Endothelial cell of umbilical vein (primary cell): Measurements from ENCODE around the gene RPL7L1. TPM values are rescaled to one million over a fixed set of nuclear protein-coding genes. Genes with fewer than 3 reads are reported as not detected.

ENCODE experiments used
- BruUV-seq: library from RNA; stranded (reverse); fragments of 400-500 nt; replicated peaks from 2 replicates; lab custom pipeline; 2021; lab: Mats Ljungman, UMichigan
- CTCF ChIA-PET: fragments of 300-600, 350-600 bp; sonication (Branson Sonifier 250); formaldehyde crosslinking; loops from one replicate; lab custom pipeline; 2021; ENCODE audit warnings: antibody characterized with exemption, inconsistent platforms; lab: Charles Lee
- POLR2A ChIA-PET: fragments of 300-600, 350-600 bp; sonication (Branson Sonifier 250); formaldehyde crosslinking; loops from one replicate; lab custom pipeline; 2021; ENCODE audit warnings: antibody characterized with exemption, inconsistent platforms; lab: Charles Lee
- DNase-seq: peaks from one replicate; pipeline ENCODE4 v3.0.0-alpha.2; 2011; ENCODE audit warnings: low read depth, low spot score
- FAIRE-seq: peaks from 2 replicates; lab custom pipeline; 2011; peaks lifted over from hg19 to GRCh38; lab: Jason Lieb, UNC
- H2AFZ ChIP-seq: 2 replicates; pipeline ENCODE4 v1.6.0; 2012; ENCODE audit warnings: low read depth, low read length, control low read depth, inconsistent platforms
- H3K27ac ChIP-seq: 2 replicates; pipeline ENCODE4 v1.5.1; 2011; ENCODE audit warnings: low read depth, mild to moderate bottlenecking, control low read depth, low read length, moderate library complexity; ENCODE audit not compliant: insufficient read depth
- H3K27me3 ChIP-seq, 2 experiments: 2 replicates each; pipeline versions ENCODE4 v1.6.0 to v1.6.1; 2011; ENCODE audit warnings: low read length in 2 of 2, mixed read lengths in 1 of 2; ENCODE audit not compliant: control insufficient read depth in 2 of 2, insufficient read depth in 2 of 2
- H3K36me3 ChIP-seq, 2 experiments: 2 replicates in 1 of 2; 3 replicates in 1 of 2; pipeline ENCODE4 v1.5.1; 2011; ENCODE audit warnings: low read length in 2 of 2, mild to moderate bottlenecking in 1 of 2, moderate library complexity in 1 of 2; ENCODE audit not compliant: control insufficient read depth in 2 of 2, insufficient read depth in 2 of 2; ENCODE audit errors: extremely low read depth in 1 of 2
- H3K4me1 ChIP-seq: 3 replicates; pipeline ENCODE4 v1.5.1; 2011; ENCODE audit warnings: mild to moderate bottlenecking, low read length; ENCODE audit not compliant: control insufficient read depth, insufficient read depth; ENCODE audit errors: extremely low read depth
- H3K4me2 ChIP-seq: 2 replicates; pipeline ENCODE4 v1.6.1; 2011; ENCODE audit warnings: low read length, control low read depth, mixed read lengths; ENCODE audit not compliant: insufficient read depth
- H3K4me3 ChIP-seq, 3 experiments: fragments of 200-600 bp in 1 of 3; sonication (generic), shearing (Covaris generic) in 1 of 3; replicated peaks in 1 of 3; 2 replicates each; pipeline ENCODE4 v1.5.1; 2011 to 2016; ENCODE audit warnings: control low read depth in 3 of 3, low read length in 3 of 3, mild to moderate bottlenecking in 2 of 3, inconsistent platforms in 1 of 3, low read depth in 1 of 3, moderate library complexity in 1 of 3; ENCODE audit not compliant: insufficient read depth in 1 of 3
- H3K79me2 ChIP-seq: 2 replicates; pipeline ENCODE4 v1.6.0; 2012; ENCODE audit warnings: low read length, inconsistent platforms; ENCODE audit not compliant: control insufficient read depth, insufficient read depth
- H3K9ac ChIP-seq: replicated peaks from 2 replicates; pipeline ENCODE3; 2011; ENCODE audit warnings: low read length, control low read depth; ENCODE audit not compliant: insufficient read depth; ENCODE audit errors: extremely low read depth
- H3K9me1 ChIP-seq: replicated peaks from 3 replicates; pipeline ENCODE4 v1.6.0; 2011; ENCODE audit warnings: mild to moderate bottlenecking, low read length; ENCODE audit not compliant: control insufficient read depth, insufficient read depth; ENCODE audit errors: extremely low read depth
- H3K9me3 ChIP-seq: replicated peaks from 2 replicates; pipeline ENCODE4 v1.5.1; 2012; ENCODE audit warnings: low read length, inconsistent platforms; ENCODE audit not compliant: control insufficient read depth, insufficient read depth
- H4K20me1 ChIP-seq: replicated peaks from 2 replicates; pipeline ENCODE3; 2011; ENCODE audit warnings: mild to moderate bottlenecking, low read length; ENCODE audit not compliant: control insufficient read depth, insufficient read depth; ENCODE audit errors: extremely low read depth
- EZH2 ChIP-seq: IDR thresholded peaks from 2 replicates; pipeline ENCODE4 v1.6.1; 2012; ENCODE audit warnings: borderline replicate concordance, low read depth, mild to moderate bottlenecking, moderate library complexity, low read length, inconsistent platforms; ENCODE audit not compliant: severe bottlenecking
- FOS ChIP-seq: IDR thresholded peaks from 2 replicates; pipeline ENCODE4 v1.6.1; 2011; ENCODE audit warnings: mild to moderate bottlenecking, low read length, moderate library complexity, borderline replicate concordance; ENCODE audit not compliant: insufficient read depth
- GATA2 ChIP-seq: IDR thresholded peaks from 2 replicates; pipeline ENCODE4 v1.7.0; 2011; ENCODE audit warnings: low read depth, mild to moderate bottlenecking, moderate library complexity, mixed read lengths, low read length; ENCODE audit not compliant: insufficient read length, insufficient read depth
- JUN ChIP-seq: IDR thresholded peaks from 2 replicates; pipeline ENCODE4 v1.6.1; 2011; ENCODE audit warnings: borderline replicate concordance, low read depth; ENCODE audit not compliant: insufficient read length, insufficient read depth
- MYC ChIP-seq: IDR thresholded peaks from one replicate; pipeline ENCODE4 v1.6.1; 2011; ENCODE audit warnings: mild to moderate bottlenecking, low read depth, low read length
- POLR2A ChIP-seq: IDR thresholded peaks from 2 replicates; pipeline ENCODE4 v1.6.1; 2012; ENCODE audit warnings: low read depth, mild to moderate bottlenecking, control low read depth, low read length
- POLR2AphosphoS5 ChIP-seq: IDR thresholded peaks from 2 replicates; pipeline ENCODE4 v1.6.1; 2012; ENCODE audit warnings: low read depth, mild to moderate bottlenecking, control low read depth, low read length, moderate library complexity; ENCODE audit not compliant: insufficient read depth
- dilution Hi-C: fragments of 300-500 bp; cut with MboI; formaldehyde crosslinking; loops from one replicate; pipeline ENCODE4 v1.15.0; 2019; ENCODE audit warnings: low sequenced_read_pairs; ENCODE audit not compliant: extremely low pct_ligation_motif_present
- intact Hi-C: fragments of 100-400 bp; cut with micrococcal nuclease; formaldehyde crosslinking; loops from one replicate; pipeline ENCODE4 v1.10.0; 2022
- polyA plus RNA-seq, 4 experiments: library from polyadenylated mRNA; depleted of rRNA in 3 of 4; stranded (reverse) in 3 of 4; unstranded in 1 of 4; fragments of >200 nt; gene quantifications; 2 replicates each; pipeline versions ENCODE4 v1.2.1 to v1.2.3, GENCODE V29; 2011 to 2012; ENCODE audit warnings: missing spikeins in 1 of 4
- total RNA-seq: library from RNA; stranded (reverse); gene quantifications from 2 replicates; pipeline ENCODE4 v1.2.3, GENCODE V29; 2021
- TF ChIP-seq, protein P1 (sequence below): IDR thresholded peaks from 2 replicates; pipeline ENCODE4 v1.6.1; 2011; ENCODE audit not compliant: insufficient read depth, insufficient read length
- TF ChIP-seq, protein P2 (sequence below), 2 donors: IDR thresholded peaks; 1 replicate in 1 of 2; 2 replicates in 1 of 2; pipeline ENCODE4 v1.5.1; 2011; ENCODE audit warnings: low read length in 2 of 2, mild to moderate bottlenecking in 2 of 2, moderate library complexity in 2 of 2, control low read depth in 1 of 2, inconsistent platforms in 1 of 2, low read depth in 1 of 2; ENCODE audit not compliant: insufficient read depth in 1 of 2; ENCODE audit errors: extremely low read depth in 1 of 2

Gene RPL7L1
- total and polyA plus RNA-seq, 2 donors (not counting 3 experiments of a cell fraction or from before 2014, with no cell fraction given) = 36.9 to 103 TPM

DNA sequence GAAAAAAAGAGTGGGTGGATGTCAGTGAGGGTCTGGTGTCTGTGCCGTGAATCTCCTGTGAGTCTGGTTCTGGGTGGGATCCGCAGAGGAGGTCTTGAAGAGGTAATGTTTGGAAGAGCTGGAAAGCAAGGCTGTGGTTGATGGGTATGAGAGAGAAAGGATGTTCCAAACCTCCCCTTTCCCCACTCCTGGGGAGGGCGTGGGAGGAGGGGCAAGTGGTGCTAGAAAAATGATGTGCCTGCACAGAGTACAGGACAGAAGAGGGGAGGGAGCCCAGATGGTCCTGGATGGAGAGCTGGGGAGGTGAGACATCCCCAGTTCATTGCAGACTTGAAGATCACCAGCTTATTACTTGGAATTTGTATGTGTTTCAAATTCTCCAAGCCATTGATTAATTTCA lies 53.0 kb downstream of the RPL7L1 start:
- DNase-seq (no peak), FAIRE-seq (no peak)
- Histone ChIP-seq H3K27me3 (no peaks in the 10 kb centered on the region), H3K36me3 (peaks cover 2 to 17% of the 10 kb centered on the region in 2 experiments), H3K79me2 (peaks cover 35% of the 10 kb centered on the region), H3K4me3 (no peak overlapping the region), H3K9me1 (no peaks in the 10 kb centered on the region), H3K4me2 (no peak overlapping the region), H3K9me3 (no peaks in the 10 kb centered on the region), H4K20me1 (no peaks in the 10 kb centered on the region), H3K27ac (no peak overlapping the region), H2AFZ (no peak overlapping the region), H3K9ac (no peak overlapping the region), H3K4me1 (peaks cover 26% of the 10 kb centered on the region)
- no TSS peak for BruUV-seq
- TF ChIP-seq, protein P1, sequence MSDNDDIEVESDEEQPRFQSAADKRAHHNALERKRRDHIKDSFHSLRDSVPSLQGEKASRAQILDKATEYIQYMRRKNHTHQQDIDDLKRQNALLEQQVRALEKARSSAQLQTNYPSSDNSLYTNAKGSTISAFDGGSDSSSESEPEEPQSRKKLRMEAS = no peak
- TF ChIP-seq, protein P2, sequence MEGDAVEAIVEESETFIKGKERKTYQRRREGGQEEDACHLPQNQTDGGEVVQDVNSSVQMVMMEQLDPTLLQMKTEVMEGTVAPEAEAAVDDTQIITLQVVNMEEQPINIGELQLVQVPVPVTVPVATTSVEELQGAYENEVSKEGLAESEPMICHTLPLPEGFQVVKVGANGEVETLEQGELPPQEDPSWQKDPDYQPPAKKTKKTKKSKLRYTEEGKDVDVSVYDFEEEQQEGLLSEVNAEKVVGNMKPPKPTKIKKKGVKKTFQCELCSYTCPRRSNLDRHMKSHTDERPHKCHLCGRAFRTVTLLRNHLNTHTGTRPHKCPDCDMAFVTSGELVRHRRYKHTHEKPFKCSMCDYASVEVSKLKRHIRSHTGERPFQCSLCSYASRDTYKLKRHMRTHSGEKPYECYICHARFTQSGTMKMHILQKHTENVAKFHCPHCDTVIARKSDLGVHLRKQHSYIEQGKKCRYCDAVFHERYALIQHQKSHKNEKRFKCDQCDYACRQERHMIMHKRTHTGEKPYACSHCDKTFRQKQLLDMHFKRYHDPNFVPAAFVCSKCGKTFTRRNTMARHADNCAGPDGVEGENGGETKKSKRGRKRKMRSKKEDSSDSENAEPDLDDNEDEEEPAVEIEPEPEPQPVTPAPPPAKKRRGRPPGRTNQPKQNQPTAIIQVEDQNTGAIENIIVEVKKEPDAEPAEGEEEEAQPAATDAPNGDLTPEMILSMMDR (IDR thresholded peaks at IDR 0.05; ENCODE audit: extremely low read depth in 1 of 2, insufficient read depth in 1 of 2, low read depth in 1 of 2, low read length in 2 of 2) = no peak
- TF ChIP-seq POLR2AphosphoS5 = no peak
- CTCF ChIA-PET = no interaction called here
- POLR2A ChIA-PET = no interaction called here
- dilution Hi-C loops = no loop called here
- intact Hi-C loops = no loop called here

DNA sequence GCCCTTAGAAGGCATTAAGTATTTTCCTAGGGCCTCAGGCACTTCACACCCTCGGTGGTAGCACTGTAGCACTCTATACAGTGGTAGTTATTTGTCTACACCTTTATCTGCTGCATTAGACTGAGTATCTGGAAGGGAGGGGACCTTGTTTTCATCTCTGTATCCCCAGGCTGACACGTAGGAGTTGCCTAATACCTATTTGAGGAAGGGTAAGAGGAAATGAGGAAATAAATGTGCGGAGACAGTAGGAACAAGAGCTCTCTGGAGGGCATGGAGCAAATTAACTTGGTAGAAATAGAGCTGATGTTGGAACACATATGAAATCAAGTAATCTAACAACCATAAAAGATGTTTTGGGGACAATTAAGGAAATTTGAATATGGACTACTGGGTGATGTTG lies 53.8 kb downstream of the RPL7L1 start:
- H3K9me1 ChIP-seq = no peaks in the 10 kb centered on the region
- intact Hi-C loops (no loop called here), dilution Hi-C loops (no loop called here)
- H3K9me3 ChIP-seq = no peaks in the 10 kb centered on the region
- no peak overlapping the region for H2AFZ ChIP-seq
- no peak overlapping the region for H3K9ac ChIP-seq
- DNase-seq (no peak), FAIRE-seq (no peak)
- TF ChIP-seq, protein P1 = no peak
- no peak for TF ChIP-seq FOS
- TF ChIP-seq JUN = no peak
- TF ChIP-seq MYC = no peak
- TF ChIP-seq POLR2A = no peak
- TF ChIP-seq EZH2 = no peak
- TF ChIP-seq, protein P2 (IDR thresholded peaks at IDR 0.05; ENCODE audit: extremely low read depth in 1 of 2, insufficient read depth in 1 of 2, low read depth in 1 of 2, low read length in 2 of 2) = no peak
- no peak for TF ChIP-seq POLR2AphosphoS5
- no peak for TF ChIP-seq GATA2
- H3K4me2 ChIP-seq = no peak overlapping the region
- ChIA-PET POLR2A (no interaction called here), CTCF (no interaction called here)
- H3K79me2 ChIP-seq = peaks cover 35% of the 10 kb centered on the region
- no peak overlapping the region for H3K27ac ChIP-seq
- H3K27me3 ChIP-seq = no peaks in the 10 kb centered on the region
- H3K4me3 ChIP-seq = no peak overlapping the region
- no peaks in the 10 kb centered on the region for H4K20me1 ChIP-seq
- peaks cover 26% of the 10 kb centered on the region for H3K4me1 ChIP-seq
- H3K36me3 ChIP-seq = peaks cover 2 to 24% of the 10 kb centered on the region in 2 experiments
- BruUV-seq = no TSS peak
